GM06990 (cell line): ENCODE results near the gene NAP1L5.

Experiments
- DNase-seq: peaks from one replicate; pipeline ENCODE4 v3.0.0-alpha.2; 2011; ENCODE audit not compliant: insufficient read length; ENCODE audit errors: extremely low read depth
- H3K27me3 ChIP-seq: replicated peaks from 2 replicates; pipeline ENCODE4 v1.6.0; 2011; ENCODE audit warnings: low read length; ENCODE audit not compliant: control insufficient read depth, insufficient read depth
- H3K36me3 ChIP-seq: 2 replicates; pipeline ENCODE4 v1.5.1; 2011; ENCODE audit warnings: low read length; ENCODE audit not compliant: control insufficient read depth, insufficient read depth
- H3K4me3 ChIP-seq: replicated peaks from 2 replicates; pipeline ENCODE4 v1.5.1; 2011; ENCODE audit warnings: low read depth, mild to moderate bottlenecking, control low read depth, low read length
- CTCF ChIP-seq: IDR thresholded peaks from 2 replicates; pipeline ENCODE4 v1.5.1; 2011; ENCODE audit warnings: low read length, control low read depth, mild to moderate bottlenecking, inconsistent platforms; ENCODE audit not compliant: insufficient read depth, poor library complexity, severe bottlenecking

Gene NAP1L5

GRCh38 chr4:88735564-88735963 lies 37.9 kb upstream of the NAP1L5 start:
- Histone ChIP-seq H3K27me3 (no peaks in the 10 kb centered on the region), H3K4me3 (no peak overlapping the region), H3K36me3 (no peaks in the 10 kb centered on the region)
- DNase-seq, result no peak
- TF ChIP-seq CTCF, result no peak

- no peak for TF ChIP-seq CTCF
- no peak for DNase-seq
- H3K27me3 ChIP-seq, result no peaks in the 10 kb centered on the region
- no peak overlapping the region for H3K4me3 ChIP-seq
- H3K36me3 ChIP-seq, result no peaks in the 10 kb centered on the region
Observed at GRCh38 chr4:88734403-88734949, 36.8 kb upstream of the NAP1L5 start.

- Histone ChIP-seq H3K27me3 (no peaks in the 10 kb centered on the region), H3K4me3 (no peak overlapping the region), H3K36me3 (no peaks in the 10 kb centered on the region)
- no peak for TF ChIP-seq CTCF
- no peak for DNase-seq
Observed at GRCh38 chr4:88732714-88733368, 35.2 kb upstream of the NAP1L5 start.

GRCh38 chr4:88731381-88731780 lies 33.8 kb upstream of the NAP1L5 start:
- no peak for TF ChIP-seq CTCF
- DNase-seq, result no peak
- Histone ChIP-seq H3K4me3 (no peak overlapping the region), H3K36me3 (no peaks in the 10 kb centered on the region), H3K27me3 (no peaks in the 10 kb centered on the region)

- no peaks in the 10 kb centered on the region for H3K27me3 ChIP-seq
- no peaks in the 10 kb centered on the region for H3K36me3 ChIP-seq
- DNase-seq, result no peak
- TF ChIP-seq CTCF, result no peak
- no peak overlapping the region for H3K4me3 ChIP-seq
Observed at GRCh38 chr4:88730811-88731210, 33.2 kb upstream of the NAP1L5 start.
